ENCODE results near the gene RAB44.

GRCh38 chr6:36698196-36698595 lies 570 bp downstream of the RAB44 start:
- TF ChIP-seq GATA3 (IDR thresholded peaks at IDR 0.05; ENCODE audit: low read depth, low read length) (no peak), GATA2 (IDR thresholded peaks at IDR 0.05; ENCODE audit: low read depth, low read length) (no peak)

Data from SH-SY5Y (cell line).